Amniotic epithelial cell (primary cell): Measurements from ENCODE around the gene RHBDD1.

Experiments used
- DNase-seq: peaks from one replicate; pipeline ENCODE4 v3.0.0-alpha.2; 2010; ENCODE audit warnings: low read depth

RHBDD1 gene

GRCh38 chr2:226887940-226888339 is 52.1 kb downstream of the RHBDD1 start:
- DNase-seq, result peak; percentile 64

GRCh38 chr2:226888378-226888965 is 52.6 kb downstream of the RHBDD1 start:
- peak; percentile 49 for DNase-seq

GRCh38 chr2:226888971-226889370 is 53.1 kb downstream of the RHBDD1 start:
- DNase-seq, result peak; percentile 37

- DNase-seq, result no peak
Measured at GRCh38 chr2:226890286-226890685, 54.4 kb downstream of the RHBDD1 start.

- peak; percentile 86 for DNase-seq
Measured at GRCh38 chr2:226891780-226892590, 56.1 kb downstream of the RHBDD1 start.

- DNase-seq, result peak; percentile 43
Measured at GRCh38 chr2:226892729-226893128, 56.9 kb downstream of the RHBDD1 start.

GRCh38 chr2:226893216-226893615 is 57.4 kb downstream of the RHBDD1 start:
- no peak for DNase-seq

- DNase-seq, result no peak
Measured at GRCh38 chr2:226894752-226895151, 58.9 kb downstream of the RHBDD1 start.

- DNase-seq, result no peak
Measured at GRCh38 chr2:226895579-226895978, 59.7 kb downstream of the RHBDD1 start.

GRCh38 chr2:226898121-226898520 is 62.3 kb downstream of the RHBDD1 start:
- DNase-seq, result peak; percentile 65

GRCh38 chr2:226898897-226899296 is 63.0 kb downstream of the RHBDD1 start:
- DNase-seq, result no peak

- DNase-seq, result peak; percentile 33
Measured at GRCh38 chr2:226902041-226902966, 66.5 kb downstream of the RHBDD1 start.

- DNase-seq, result peak; percentile 93
Measured at GRCh38 chr2:226903179-226903578, 67.3 kb downstream of the RHBDD1 start.

- no peak for DNase-seq
Measured at GRCh38 chr2:226904592-226904991, 68.7 kb downstream of the RHBDD1 start.

GRCh38 chr2:226905718-226906117 is 69.9 kb downstream of the RHBDD1 start:
- DNase-seq, result no peak

- DNase-seq, result no peak
Measured at GRCh38 chr2:226906163-226906693, 70.4 kb downstream of the RHBDD1 start.

GRCh38 chr2:226909126-226909525 is 73.3 kb downstream of the RHBDD1 start:
- DNase-seq, result no peak

GRCh38 chr2:226909836-226910235 is 74.0 kb downstream of the RHBDD1 start:
- DNase-seq, result no peak

- no peak for DNase-seq
Measured at GRCh38 chr2:226910384-226910783, 74.5 kb downstream of the RHBDD1 start.

- peak; percentile 88 for DNase-seq
Measured at GRCh38 chr2:226911932-226912331, 76.1 kb downstream of the RHBDD1 start.

GRCh38 chr2:226913641-226914040 is 77.8 kb downstream of the RHBDD1 start:
- DNase-seq, result no peak

- DNase-seq, result peak; percentile 96
Measured at GRCh38 chr2:226915846-226916360, 80.0 kb downstream of the RHBDD1 start.
